SK-N-MC (cell line): ENCODE measurements around the gene FLNB.

ENCODE experiments used
- EZH2 ChIP-seq: fragments of 200-600 bp; sonication (generic); IDR thresholded peaks from one replicate; pipeline ENCODE4 v1.6.1; 2017; ENCODE audit warnings: antibody characterized with exemption
- FOXP2 ChIP-seq: optimal IDR thresholded peaks from 2 replicates; pipeline ENCODE3; 2011; ENCODE audit warnings: mild to moderate bottlenecking, moderate library complexity; ENCODE audit not compliant: insufficient read depth; ENCODE audit errors: extremely low read length, control extremely low read depth
- POLR2AphosphoS5 ChIP-seq: IDR thresholded peaks from 2 replicates; pipeline ENCODE4 v1.6.1; 2012; ENCODE audit warnings: mild to moderate bottlenecking, low read depth, low read length, borderline replicate concordance

- TF ChIP-seq POLR2AphosphoS5 (no peak), EZH2 (no peak), FOXP2 (no peak)
Measured at GRCh38 chr3:58116985-58117384, 108.8 kb downstream of the FLNB start.
